Neural cell (in vitro differentiated cells): Measurements from ENCODE around the gene DYNLT2. TPM values are rescaled to one million over a fixed set of nuclear protein-coding genes. Genes with fewer than 3 reads are reported as not detected.

Source experiments
- H2AFZ ChIP-seq: fragments of 200-600, 300-800 bp; sonication (generic), shearing (Covaris generic); 2 replicates; pipeline ENCODE4 v1.6.0; 2014; ENCODE audit warnings: low read depth, mild to moderate bottlenecking, antibody characterized with exemption, low read length, moderate library complexity
- H3F3A ChIP-seq: fragments of 200-600 bp; shearing (Covaris generic); 2 replicates; pipeline ENCODE4 v1.6.1; 2016; ENCODE audit warnings: mild to moderate bottlenecking, moderate library complexity, mixed read lengths, antibody characterized with exemption, low read length; ENCODE audit not compliant: insufficient read depth, poor library complexity, severe bottlenecking
- H3K27ac ChIP-seq: fragments of 200-600, 300-800 bp; sonication (generic), shearing (Covaris generic); 2 replicates; pipeline ENCODE4 v1.5.1; 2014; ENCODE audit warnings: mild to moderate bottlenecking, low read length, moderate library complexity
- H3K27me3 ChIP-seq: fragments of 300-800, 200-600 bp; sonication (generic), shearing (Covaris generic); 2 replicates; pipeline ENCODE4 v1.6.0; 2014; ENCODE audit warnings: mild to moderate bottlenecking, low read depth, low read length, moderate library complexity; ENCODE audit not compliant: insufficient read depth
- H3K36me3 ChIP-seq: fragments of 300-800, 200-600 bp; sonication (generic), shearing (Covaris generic); 2 replicates; pipeline ENCODE4 v1.5.1; 2014; ENCODE audit warnings: mild to moderate bottlenecking, antibody characterized with exemption, low read length, moderate library complexity; ENCODE audit not compliant: insufficient read depth
- H3K4me2 ChIP-seq: fragments of 300-800, 200-600 bp; sonication (generic), shearing (Covaris generic); 2 replicates; pipeline ENCODE4 v1.6.0; 2014; ENCODE audit warnings: mild to moderate bottlenecking, low read length
- H3K4me3 ChIP-seq: fragments of 300-800, 200-600 bp; sonication (generic), shearing (Covaris generic); 2 replicates; pipeline ENCODE4 v1.5.1; 2014; ENCODE audit warnings: mild to moderate bottlenecking, low read length, moderate library complexity
- H3K79me2 ChIP-seq: fragments of 200-600 bp; shearing (Covaris generic); replicated peaks from 2 replicates; pipeline ENCODE4 v1.6.0; 2014; ENCODE audit warnings: mild to moderate bottlenecking, low read length, moderate library complexity; ENCODE audit not compliant: insufficient read depth
- H3K9ac ChIP-seq: fragments of 300-800, 200-600 bp; sonication (generic), shearing (Covaris generic); 2 replicates; pipeline ENCODE4 v1.6.1; 2016; ENCODE audit warnings: mild to moderate bottlenecking, low read length, mixed read lengths
- H3K9me2 ChIP-seq: fragments of 200-600 bp; shearing (Covaris generic); 2 replicates; pipeline ENCODE4 v1.6.1; 2016; ENCODE audit warnings: mild to moderate bottlenecking, low read length, mixed read lengths; ENCODE audit not compliant: insufficient read depth
- H3K9me3 ChIP-seq: fragments of 200-600, 300-800 bp; sonication (generic), shearing (Covaris generic); 2 replicates; pipeline ENCODE4 v1.6.1; 2016; ENCODE audit warnings: mild to moderate bottlenecking, mixed run types, low read length, moderate library complexity, mixed read lengths
- H4K20me1 ChIP-seq: fragments of 200-600 bp; shearing (Covaris generic); 2 replicates; pipeline ENCODE4 v1.6.1; 2016; ENCODE audit warnings: mild to moderate bottlenecking, mixed run types; ENCODE audit not compliant: insufficient read depth
- EP300 ChIP-seq: fragments of 450-650 bp; conservative IDR thresholded peaks from 2 replicates; pipeline ENCODE4 v1.6.1; 2014; ENCODE audit warnings: antibody characterized with exemption, mild to moderate bottlenecking, moderate library complexity; ENCODE audit not compliant: poor library complexity, severe bottlenecking
- EZH2 ChIP-seq: fragments of 200-600, 300-800 bp; shearing (Covaris generic), sonication (generic); IDR thresholded peaks from 2 replicates; pipeline ENCODE4 v1.6.1; 2014; ENCODE audit warnings: antibody characterized with exemption, low read length, borderline replicate concordance, mild to moderate bottlenecking; ENCODE audit not compliant: insufficient read depth, poor library complexity, severe bottlenecking
- MXI1 ChIP-seq: fragments of 450-650 bp; conservative IDR thresholded peaks from 2 replicates; pipeline ENCODE4 v1.6.1; 2014; ENCODE audit warnings: antibody characterized with exemption, mild to moderate bottlenecking; ENCODE audit not compliant: poor library complexity, severe bottlenecking
- POLR2AphosphoS5 ChIP-seq: IDR thresholded peaks from 2 replicates; pipeline ENCODE4 v1.6.1; 2012
- RAD21 ChIP-seq: fragments of 450-650 bp; conservative IDR thresholded peaks from 2 replicates; pipeline ENCODE4 v1.6.1; 2014; ENCODE audit warnings: antibody characterized with exemption, mild to moderate bottlenecking, moderate library complexity
- REST ChIP-seq: IDR thresholded peaks from 2 replicates; pipeline ENCODE4 v1.6.1; 2012; ENCODE audit warnings: borderline replicate concordance
- SMC3 ChIP-seq: fragments of 450-650 bp; conservative IDR thresholded peaks from 2 replicates; pipeline ENCODE4 v1.6.1; 2014; ENCODE audit warnings: antibody characterized with exemption, mild to moderate bottlenecking, moderate library complexity; ENCODE audit not compliant: poor library complexity
- TAF1 ChIP-seq: IDR thresholded peaks from 2 replicates; pipeline ENCODE4 v1.6.1; 2012; ENCODE audit warnings: low read depth
- polyA plus RNA-seq: library from polyadenylated mRNA; depleted of rRNA; stranded (reverse); fragments of >200 nt; gene quantifications from 2 replicates; pipeline ENCODE4 v1.2.3, GENCODE V29; 2014
- TF ChIP-seq, protein P1 (sequence below): fragments of 450-650 bp; IDR thresholded peaks from 2 replicates; pipeline ENCODE4 v1.5.1; 2014; ENCODE audit warnings: antibody characterized with exemption, mild to moderate bottlenecking, moderate library complexity; ENCODE audit not compliant: poor library complexity, severe bottlenecking

The DYNLT2 gene
- polyA plus RNA-seq, 1 donor from 2014 or later = 2.8 TPM

- no peaks in the 10 kb centered on the region for H3K27me3 ChIP-seq
- H3K9me3 ChIP-seq = no peaks in the 10 kb centered on the region
- H3K4me3 ChIP-seq = no peak overlapping the region
- H3K9ac ChIP-seq = no peak overlapping the region
- H3K79me2 ChIP-seq = no peaks in the 10 kb centered on the region
- H3F3A ChIP-seq = no peaks in the 10 kb centered on the region
- H3K4me2 ChIP-seq = no peak overlapping the region
- H3K9me2 ChIP-seq = no peaks in the 10 kb centered on the region
- no peak overlapping the region for H3K27ac ChIP-seq
- H2AFZ ChIP-seq = no peak overlapping the region
- H3K36me3 ChIP-seq = peaks cover 5% of the 10 kb centered on the region
- TF ChIP-seq EP300 (no peak), TAF1 (no peak), MXI1 (no peak), SMC3 (no peak), RAD21 (no peak), EZH2 (no peak), POLR2AphosphoS5 (no peak), REST (no peak)
- TF ChIP-seq, protein P1, sequence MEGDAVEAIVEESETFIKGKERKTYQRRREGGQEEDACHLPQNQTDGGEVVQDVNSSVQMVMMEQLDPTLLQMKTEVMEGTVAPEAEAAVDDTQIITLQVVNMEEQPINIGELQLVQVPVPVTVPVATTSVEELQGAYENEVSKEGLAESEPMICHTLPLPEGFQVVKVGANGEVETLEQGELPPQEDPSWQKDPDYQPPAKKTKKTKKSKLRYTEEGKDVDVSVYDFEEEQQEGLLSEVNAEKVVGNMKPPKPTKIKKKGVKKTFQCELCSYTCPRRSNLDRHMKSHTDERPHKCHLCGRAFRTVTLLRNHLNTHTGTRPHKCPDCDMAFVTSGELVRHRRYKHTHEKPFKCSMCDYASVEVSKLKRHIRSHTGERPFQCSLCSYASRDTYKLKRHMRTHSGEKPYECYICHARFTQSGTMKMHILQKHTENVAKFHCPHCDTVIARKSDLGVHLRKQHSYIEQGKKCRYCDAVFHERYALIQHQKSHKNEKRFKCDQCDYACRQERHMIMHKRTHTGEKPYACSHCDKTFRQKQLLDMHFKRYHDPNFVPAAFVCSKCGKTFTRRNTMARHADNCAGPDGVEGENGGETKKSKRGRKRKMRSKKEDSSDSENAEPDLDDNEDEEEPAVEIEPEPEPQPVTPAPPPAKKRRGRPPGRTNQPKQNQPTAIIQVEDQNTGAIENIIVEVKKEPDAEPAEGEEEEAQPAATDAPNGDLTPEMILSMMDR = no peak
- no peaks in the 10 kb centered on the region for H4K20me1 ChIP-seq
Observed at GRCh38 chr6:169779896-169780295, 28.5 kb upstream of the DYNLT2 start.

DNA sequence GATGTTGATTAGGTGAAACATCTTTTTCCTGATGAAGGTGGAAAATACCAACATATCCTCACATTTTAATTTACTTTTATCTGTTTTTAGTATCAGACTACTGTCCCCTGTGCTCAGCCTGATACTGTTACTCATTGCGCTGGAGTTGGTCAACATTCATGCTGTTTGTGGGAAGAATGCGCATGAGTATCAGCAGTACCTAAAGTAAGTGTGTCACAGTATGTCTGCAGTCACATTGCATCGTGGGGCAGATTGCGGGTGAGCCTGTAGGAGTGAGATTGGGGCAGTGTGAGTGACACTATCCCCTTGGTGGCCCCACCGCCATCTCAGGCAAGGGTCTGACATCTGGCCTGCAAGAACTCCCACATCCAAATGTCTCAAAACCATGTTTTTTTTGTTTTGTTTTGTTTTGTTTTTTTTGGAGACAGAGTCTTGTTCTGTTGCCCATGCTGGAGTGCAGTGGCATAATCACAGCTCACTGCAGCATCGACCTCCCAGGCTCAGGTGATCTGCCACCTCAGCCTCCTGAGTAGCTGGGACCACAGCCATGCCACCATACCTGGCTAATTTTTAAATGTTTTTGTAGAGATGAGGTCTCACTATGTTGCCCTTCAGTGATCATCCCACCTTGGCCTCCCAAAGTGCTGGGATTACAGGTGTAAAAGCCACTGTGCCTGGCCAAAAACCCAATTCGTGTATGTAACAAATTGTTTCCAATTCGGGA lies 27.9 kb upstream of the DYNLT2 start:
- H3K9ac ChIP-seq = no peak overlapping the region
- H3K79me2 ChIP-seq = no peaks in the 10 kb centered on the region
- H3K27ac ChIP-seq = no peak overlapping the region
- TF ChIP-seq TAF1 = no peak
- TF ChIP-seq POLR2AphosphoS5 = no peak
- no peak for TF ChIP-seq EZH2
- TF ChIP-seq RAD21 = no peak
- no peak for TF ChIP-seq MXI1
- TF ChIP-seq, protein P1 = no peak
- no peak for TF ChIP-seq SMC3
- no peak for TF ChIP-seq REST
- no peak for TF ChIP-seq EP300
- H3K36me3 ChIP-seq = peaks cover 5% of the 10 kb centered on the region
- no peaks in the 10 kb centered on the region for H3K9me2 ChIP-seq
- no peak overlapping the region for H2AFZ ChIP-seq
- no peaks in the 10 kb centered on the region for H3K27me3 ChIP-seq
- no peak overlapping the region for H3K4me2 ChIP-seq
- H3K4me3 ChIP-seq = no peak overlapping the region
- no peaks in the 10 kb centered on the region for H3K9me3 ChIP-seq
- H3F3A ChIP-seq = no peaks in the 10 kb centered on the region
- H4K20me1 ChIP-seq = no peaks in the 10 kb centered on the region
